Body of pancreas (tissue), 4 donors: Measurements from ENCODE around the gene COX5B. TPM values are rescaled to one million over a fixed set of nuclear protein-coding genes. Genes with fewer than 3 reads are reported as not detected.

ENCODE experiments used
- ATAC-seq: fragments of 150-250 bp; one replicate; pipeline ENCODE4 v1.9.1; 2016
- DNase-seq, 4 donors: peaks; one replicate each; pipeline ENCODE4 v3.0.0-alpha.2; 2019
- H3K27ac ChIP-seq, 4 donors: fragments of 200-600 bp; sonication (generic); 1 replicate in 3 of 4; 2 replicates in 1 of 4; pipeline versions ENCODE4 v1.5.1 to v1.6.1; 2016 to 2019; ENCODE audit warnings: mild to moderate bottlenecking in 1 of 4, mixed read lengths in 1 of 4, moderate library complexity in 1 of 4
- H3K27me3 ChIP-seq, 2 donors: fragments of 200-600 bp; sonication (generic); one replicate each; pipeline ENCODE4 v1.6.0; 2016; ENCODE audit warnings: mild to moderate bottlenecking in 1 of 2
- H3K36me3 ChIP-seq, 2 donors: fragments of 200-600 bp; sonication (generic); replicated peaks in 1 of 2; 2 replicates each; pipeline ENCODE4 v1.5.1; 2016; ENCODE audit warnings: low read depth in 2 of 2; ENCODE audit not compliant: insufficient read depth in 1 of 2
- H3K4me1 ChIP-seq: fragments of 200-600 bp; sonication (generic); one replicate; pipeline ENCODE4 v1.6.0; 2016
- H3K4me3 ChIP-seq, 2 donors: fragments of 200-600 bp; sonication (generic); 1 replicate in 1 of 2; 2 replicates in 1 of 2; pipeline ENCODE4 v1.5.1; 2016 to 2019
- H3K9me3 ChIP-seq, 3 donors: fragments of 200-600 bp; sonication (generic); 1 replicate in 2 of 3; 2 replicates in 1 of 3; pipeline ENCODE4 v1.5.1; 2016
- POLR2A ChIP-seq, 3 donors: fragments of 450-650 bp; IDR thresholded peaks; one replicate each; pipeline ENCODE4 v1.6.1; 2016; ENCODE audit warnings: antibody characterized with exemption in 3 of 3, mild to moderate bottlenecking in 2 of 3
- WGBS, 2 donors: methylation state at CpG; one replicate each; pipeline ENCODE4 v1.1.5; 2017; 5-methylcytosine and 5-hydroxymethylcytosine counted together
- intact Hi-C: fragments of 100-400 bp; cut with DNase I; formaldehyde crosslinking; loops from one replicate; pipeline ENCODE4 v1.15.1; 2023
- total RNA-seq, 2 donors: library from RNA; depleted of rRNA; stranded (reverse); fragments of >200 nt; gene quantifications; one replicate each; pipeline ENCODE4 v1.1.0, GENCODE V29; 2016
- TF ChIP-seq, protein P1 (sequence below), 7 experiments: fragments of 450-650 bp in 4 of 7; fragments of 200-600 bp in 3 of 7; sonication (generic) in 3 of 7; IDR thresholded peaks; one replicate each; pipeline ENCODE4 v1.5.1; 2016 to 2019; ENCODE audit warnings: antibody characterized with exemption in 7 of 7

The COX5B gene
- total RNA-seq, 2 donors from 2014 or later, result 202 to 336 TPM

DNA sequence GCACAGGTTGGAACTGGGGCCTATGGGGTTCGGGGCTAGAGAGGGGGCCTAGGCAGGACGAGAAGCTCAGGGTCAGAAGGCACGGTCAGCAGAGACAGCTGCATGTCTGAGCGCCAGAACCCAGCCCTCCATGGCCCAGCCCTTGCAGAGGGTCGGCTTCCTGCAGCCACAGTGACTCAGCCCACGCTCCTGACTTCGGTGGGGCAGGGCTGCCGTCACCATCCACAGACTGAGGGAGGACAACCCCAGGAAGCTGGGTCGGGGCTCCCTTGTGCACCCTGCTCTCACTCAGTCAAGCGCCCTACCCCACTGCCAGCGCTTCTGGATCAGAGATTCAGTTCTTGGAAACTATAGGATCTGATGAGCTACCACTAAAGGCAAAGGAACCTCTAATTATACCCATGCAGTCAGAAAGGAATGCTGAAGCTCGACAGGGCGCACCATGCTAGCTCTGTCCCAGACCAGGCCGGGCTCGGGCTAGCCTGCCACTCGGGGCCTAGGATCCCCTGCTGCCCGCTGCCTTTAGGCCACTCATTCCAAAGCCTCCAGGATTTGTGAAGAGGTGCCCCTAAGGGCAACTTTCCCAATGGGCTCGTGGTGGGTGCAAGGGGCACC is 15.0 kb downstream of the COX5B start:
- H3K27ac ChIP-seq, result no peak overlapping the region
- H3K27me3 ChIP-seq, result no peaks in the 10 kb centered on the region
- intact Hi-C loops, result no loop called here
- DNase-seq, result no peak
- no peak overlapping the region for H3K4me3 ChIP-seq
- H3K36me3 ChIP-seq, result peaks cover 9 to 17% of the 10 kb centered on the region in 2 donors
- H3K9me3 ChIP-seq, result no peaks in the 10 kb centered on the region
- peaks cover 33% of the 10 kb centered on the region for H3K4me1 ChIP-seq
- WGBS, 2 donors, result 80 to 86% methylated on average over 5 to 18 of the region's 18 CpGs
- no peak for TF ChIP-seq POLR2A (IDR thresholded peaks at IDR 0.05)
- TF ChIP-seq, protein P1, sequence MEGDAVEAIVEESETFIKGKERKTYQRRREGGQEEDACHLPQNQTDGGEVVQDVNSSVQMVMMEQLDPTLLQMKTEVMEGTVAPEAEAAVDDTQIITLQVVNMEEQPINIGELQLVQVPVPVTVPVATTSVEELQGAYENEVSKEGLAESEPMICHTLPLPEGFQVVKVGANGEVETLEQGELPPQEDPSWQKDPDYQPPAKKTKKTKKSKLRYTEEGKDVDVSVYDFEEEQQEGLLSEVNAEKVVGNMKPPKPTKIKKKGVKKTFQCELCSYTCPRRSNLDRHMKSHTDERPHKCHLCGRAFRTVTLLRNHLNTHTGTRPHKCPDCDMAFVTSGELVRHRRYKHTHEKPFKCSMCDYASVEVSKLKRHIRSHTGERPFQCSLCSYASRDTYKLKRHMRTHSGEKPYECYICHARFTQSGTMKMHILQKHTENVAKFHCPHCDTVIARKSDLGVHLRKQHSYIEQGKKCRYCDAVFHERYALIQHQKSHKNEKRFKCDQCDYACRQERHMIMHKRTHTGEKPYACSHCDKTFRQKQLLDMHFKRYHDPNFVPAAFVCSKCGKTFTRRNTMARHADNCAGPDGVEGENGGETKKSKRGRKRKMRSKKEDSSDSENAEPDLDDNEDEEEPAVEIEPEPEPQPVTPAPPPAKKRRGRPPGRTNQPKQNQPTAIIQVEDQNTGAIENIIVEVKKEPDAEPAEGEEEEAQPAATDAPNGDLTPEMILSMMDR (IDR thresholded peaks at IDR 0.05), result no peak
- no peak for ATAC-seq

DNA sequence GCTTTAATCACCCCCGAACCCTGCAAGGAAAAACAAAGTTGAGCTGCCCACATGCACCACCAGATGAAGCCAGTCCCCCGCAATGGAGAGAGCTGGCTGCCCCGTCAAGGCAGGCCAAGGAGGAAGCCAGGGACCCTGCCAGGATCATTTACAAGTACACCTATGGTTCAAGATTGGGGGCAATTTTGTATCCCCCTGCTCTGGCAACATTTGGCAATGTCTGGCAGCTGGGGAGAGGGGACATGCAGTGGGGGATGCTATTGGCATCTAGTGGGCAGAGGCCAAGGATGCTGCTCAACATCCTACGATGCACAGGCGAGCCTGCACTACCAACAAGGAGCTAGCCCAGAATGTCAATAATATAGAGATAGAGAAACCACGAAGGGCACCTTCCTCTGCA is 16.1 kb downstream of the COX5B start:
- Histone ChIP-seq H3K9me3 (no peaks in the 10 kb centered on the region), H3K4me1 (peaks cover 33% of the 10 kb centered on the region), H3K27me3 (no peaks in the 10 kb centered on the region), H3K36me3 (peaks cover 9 to 14% of the 10 kb centered on the region in 2 donors), H3K27ac (peak overlapping the region in 2 of 4 donors; percentile 96 to 100), H3K4me3 (no peak overlapping the region)
- DNase-seq, result no peak
- no peak for TF ChIP-seq POLR2A (IDR thresholded peaks at IDR 0.05)
- intact Hi-C loops, result no loop called here
- WGBS, 2 donors, result 74 to 76% methylated on average over 4 to 6 of the region's 6 CpGs
- ATAC-seq, result no peak

DNA sequence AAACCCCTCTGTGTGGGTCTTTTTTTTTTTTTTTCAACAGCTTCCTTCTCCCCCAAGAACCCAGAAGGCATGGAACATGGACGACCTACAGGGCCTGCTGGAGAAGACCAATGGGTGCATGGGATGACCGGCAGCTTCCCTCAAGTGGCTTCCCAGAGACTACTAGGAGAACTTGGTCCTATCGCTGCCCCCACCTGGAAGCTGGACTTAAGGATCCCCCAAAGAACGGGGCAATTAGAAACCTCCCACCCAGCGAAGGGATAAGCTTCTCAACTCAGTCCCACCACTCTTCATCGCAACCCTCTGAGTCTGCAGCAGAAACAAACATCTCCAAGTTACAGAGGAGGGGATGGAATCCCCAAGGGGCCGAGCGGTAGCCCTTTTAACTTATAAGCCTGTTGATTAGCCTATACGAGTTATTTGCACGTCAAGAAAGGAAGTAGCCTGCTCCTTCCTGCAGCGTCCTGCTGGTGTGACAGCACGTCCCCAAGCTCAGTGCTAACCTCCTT is 16.6 kb downstream of the COX5B start:
- no peaks in the 10 kb centered on the region for H3K9me3 ChIP-seq
- WGBS, 2 donors, result 24 to 35% methylated on average over 12 of the region's 12 CpGs
- peaks cover 33% of the 10 kb centered on the region for H3K4me1 ChIP-seq
- intact Hi-C loops, result no loop called here
- H3K36me3 ChIP-seq, result peaks cover 9% of the 10 kb centered on the region in 2 donors
- DNase-seq, result no peak
- ATAC-seq, result no peak
- H3K4me3 ChIP-seq, result peak overlapping the region; percentile 42 to 64
- TF ChIP-seq, protein P1 (IDR thresholded peaks at IDR 0.05), result no peak
- no peak for TF ChIP-seq POLR2A (IDR thresholded peaks at IDR 0.05)
- H3K27me3 ChIP-seq, result no peaks in the 10 kb centered on the region
- peak overlapping the region; percentile 90 to 100 (median 95) for H3K27ac ChIP-seq

DNA sequence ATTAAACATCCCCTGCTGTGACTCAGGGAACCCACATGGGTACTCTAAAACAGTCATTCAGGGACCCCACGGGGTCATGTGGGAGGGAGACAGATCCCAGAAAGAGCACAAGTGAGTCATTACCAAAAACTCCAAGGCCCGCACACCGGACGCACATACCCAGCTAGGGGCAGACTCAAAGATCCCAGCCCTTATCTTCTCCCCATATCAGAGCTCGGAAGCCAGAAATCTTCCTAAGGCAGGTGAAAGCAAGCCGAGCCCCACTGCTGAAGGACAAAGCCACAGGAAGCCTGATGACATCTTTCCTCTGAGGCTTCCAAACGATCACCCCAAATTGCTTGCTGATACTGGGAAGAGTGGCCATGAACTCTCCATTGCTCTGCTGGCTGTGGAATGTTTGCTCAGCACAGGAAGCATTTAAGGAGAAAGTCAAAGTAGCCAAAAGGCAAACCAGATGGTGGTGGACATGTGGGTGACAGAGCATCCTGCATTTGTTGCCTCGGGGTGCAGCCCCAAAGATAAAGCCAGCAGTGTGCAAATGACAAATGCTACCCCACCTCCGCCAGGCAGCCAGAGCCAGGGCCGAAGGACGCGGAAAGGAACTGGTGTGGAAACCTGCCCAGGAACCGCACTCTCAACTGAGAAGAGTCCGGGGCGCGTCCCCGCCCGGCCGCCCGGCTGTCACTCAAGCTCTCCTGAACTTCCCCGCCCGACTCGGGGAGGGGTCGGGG is 17.2 kb downstream of the COX5B start:
- H3K36me3 ChIP-seq, result peaks cover 6 to 9% of the 10 kb centered on the region in 2 donors
- DNase-seq (peak; percentile 69 to 87 (median 74)), ATAC-seq (peak; percentile 39)
- TF ChIP-seq, protein P1 (IDR thresholded peaks at IDR 0.05), result no peak
- TF ChIP-seq POLR2A (IDR thresholded peaks at IDR 0.05), result peak in 2 of 3 donors; percentile 53 to 61
- peaks cover 33% of the 10 kb centered on the region for H3K4me1 ChIP-seq
- H3K9me3 ChIP-seq, result no peaks in the 10 kb centered on the region
- H3K27ac ChIP-seq, result peak overlapping the region; percentile 90 to 100 (median 95)
- H3K4me3 ChIP-seq, result peak overlapping the region; percentile 42 to 64
- 0 to 1% methylated on average over 22 of the region's 24 CpGs for WGBS, 2 donors
- H3K27me3 ChIP-seq, result no peaks in the 10 kb centered on the region
- intact Hi-C loops, result no loop called here

DNA sequence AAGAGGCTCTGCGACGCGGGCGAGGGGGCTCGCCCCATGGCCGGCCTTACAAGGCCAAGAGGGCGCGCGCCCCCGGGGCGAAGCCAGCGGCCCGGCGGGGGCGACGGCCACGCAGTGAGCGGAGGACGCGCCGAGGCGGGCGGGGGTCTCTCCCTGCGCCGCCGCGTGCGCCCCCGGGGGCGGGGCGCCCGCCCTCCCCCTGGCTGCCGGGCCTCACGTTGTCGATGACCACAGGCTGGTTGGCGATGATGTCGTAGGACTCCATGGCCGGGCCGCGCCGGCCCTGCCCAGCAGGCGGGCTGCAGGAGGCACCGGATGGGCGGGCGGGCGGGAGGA is 17.7 kb downstream of the COX5B start:
- H3K4me3 ChIP-seq, result peak overlapping the region; percentile 42 to 64
- WGBS, 2 donors, result no CpG with 5 or more reads among the region's 46 CpGs
- H3K27ac ChIP-seq, result peak overlapping the region; percentile 90 to 100 (median 95)
- ATAC-seq (no peak), DNase-seq (no peak)
- peaks cover under 1 to 5% of the 10 kb centered on the region in 2 donors for H3K36me3 ChIP-seq
- no peaks in the 10 kb centered on the region for H3K9me3 ChIP-seq
- intact Hi-C loops, result no loop called here
- H3K4me1 ChIP-seq, result peaks cover 33% of the 10 kb centered on the region
- H3K27me3 ChIP-seq, result no peaks in the 10 kb centered on the region
- TF ChIP-seq, protein P1 (IDR thresholded peaks at IDR 0.05), result peak in 2 of 7 experiments; percentile 15 to 22
- TF ChIP-seq POLR2A (IDR thresholded peaks at IDR 0.05), result no peak
